ENCODE results near the gene STKLD1. TPM values are rescaled to one million over a fixed set of nuclear protein-coding genes. Genes with fewer than 3 reads are reported as not detected.

Gene STKLD1
- total and polyA plus RNA-seq, 9 of the 15 experiments (the other 6 are each of a cell fraction or from before 2014, with no cell fraction given) = 0.10 to 0.65 (median 0.33) TPM; not detected in 2

DNA sequence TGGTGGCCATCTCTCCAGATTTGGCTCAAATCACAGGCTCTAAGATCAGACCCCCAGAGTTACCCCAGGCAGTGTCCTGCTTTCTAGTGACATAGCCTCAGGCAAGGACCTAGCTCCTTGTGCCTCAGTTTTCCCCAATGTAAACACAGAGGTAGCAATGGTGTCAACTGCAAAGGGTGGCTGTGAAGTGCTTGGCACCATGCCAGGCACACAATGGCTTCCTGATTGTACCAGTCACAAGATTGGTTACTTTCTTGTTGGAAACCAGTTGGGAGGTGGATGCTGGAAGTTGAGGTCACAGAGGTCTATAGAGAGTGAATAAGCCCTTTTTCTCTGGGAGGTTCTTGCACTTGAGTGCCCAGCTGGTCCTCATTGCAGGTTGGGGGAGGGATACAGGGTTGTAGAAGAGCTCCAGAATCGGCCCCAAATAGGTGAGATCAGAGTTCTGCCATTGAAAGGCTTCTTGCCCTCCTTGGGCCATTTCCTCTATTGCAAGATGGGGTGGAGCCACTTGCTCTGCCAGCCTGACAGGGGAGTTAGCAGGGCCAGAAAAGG lies 2.3 kb downstream of the STKLD1 start:
- POLR2A ChIA-PET = interaction anchor here (0.6 to 8.3 kb wide), 8 partner anchors 8 to 73 kb away, joined by 3 to 81 read pairs (median 6); partner anchors contain the start of genes MED22 and RPL7A
- no peak for FAIRE-seq

More for the DNA sequence above, 2.3 kb downstream of the STKLD1 start:
- DNase-seq (ENCODE audit: extremely low read depth in 1 of 4, low spot score in 3 of 4) (no peak), ATAC-seq (no peak)
- H4K20me1 ChIP-seq (replicated peaks; ENCODE audit: control insufficient read depth, insufficient read depth, low read length) = peaks cover 6% of the 10 kb centered on the region; the same call in 1 of the 2 replicates
- H3K4me2 ChIP-seq (ENCODE audit: insufficient read depth, low read length) = no peak overlapping the region
- no TSS peak for BruUV-seq (replicated peaks)
- CTCF ChIA-PET (ENCODE audit: low intra/inter-chr PET ratio) = no interaction called here
- H3K4me1 ChIP-seq (replicated peaks in 1 of 2; ENCODE audit: control insufficient read depth in 2 of 2, insufficient read depth in 2 of 2, low read length in 2 of 2) = peaks cover 18 to 29% of the 10 kb centered on the region in 2 experiments; a peak in 4 of 5 replicates
- H3K9ac ChIP-seq (ENCODE audit: insufficient read depth in 1 of 2, low read depth in 2 of 2, low read length in 2 of 2) = peak overlapping the region in 1 of 2 experiments; percentile 19; a peak in 1 of 4 replicates
- TF ChIP-seq LCOR (CRISPR knock-in tag; IDR thresholded peaks at IDR 0.05) = no peak
- peak; percentile 91 for TF ChIP-seq NFIX (CRISPR knock-in tag; IDR thresholded peaks at IDR 0.05; ENCODE audit: low read depth)
- TF ChIP-seq COPS2 (conservative IDR thresholded peaks at IDR 0.05) = no peak
- TF ChIP-seq, protein P1, sequence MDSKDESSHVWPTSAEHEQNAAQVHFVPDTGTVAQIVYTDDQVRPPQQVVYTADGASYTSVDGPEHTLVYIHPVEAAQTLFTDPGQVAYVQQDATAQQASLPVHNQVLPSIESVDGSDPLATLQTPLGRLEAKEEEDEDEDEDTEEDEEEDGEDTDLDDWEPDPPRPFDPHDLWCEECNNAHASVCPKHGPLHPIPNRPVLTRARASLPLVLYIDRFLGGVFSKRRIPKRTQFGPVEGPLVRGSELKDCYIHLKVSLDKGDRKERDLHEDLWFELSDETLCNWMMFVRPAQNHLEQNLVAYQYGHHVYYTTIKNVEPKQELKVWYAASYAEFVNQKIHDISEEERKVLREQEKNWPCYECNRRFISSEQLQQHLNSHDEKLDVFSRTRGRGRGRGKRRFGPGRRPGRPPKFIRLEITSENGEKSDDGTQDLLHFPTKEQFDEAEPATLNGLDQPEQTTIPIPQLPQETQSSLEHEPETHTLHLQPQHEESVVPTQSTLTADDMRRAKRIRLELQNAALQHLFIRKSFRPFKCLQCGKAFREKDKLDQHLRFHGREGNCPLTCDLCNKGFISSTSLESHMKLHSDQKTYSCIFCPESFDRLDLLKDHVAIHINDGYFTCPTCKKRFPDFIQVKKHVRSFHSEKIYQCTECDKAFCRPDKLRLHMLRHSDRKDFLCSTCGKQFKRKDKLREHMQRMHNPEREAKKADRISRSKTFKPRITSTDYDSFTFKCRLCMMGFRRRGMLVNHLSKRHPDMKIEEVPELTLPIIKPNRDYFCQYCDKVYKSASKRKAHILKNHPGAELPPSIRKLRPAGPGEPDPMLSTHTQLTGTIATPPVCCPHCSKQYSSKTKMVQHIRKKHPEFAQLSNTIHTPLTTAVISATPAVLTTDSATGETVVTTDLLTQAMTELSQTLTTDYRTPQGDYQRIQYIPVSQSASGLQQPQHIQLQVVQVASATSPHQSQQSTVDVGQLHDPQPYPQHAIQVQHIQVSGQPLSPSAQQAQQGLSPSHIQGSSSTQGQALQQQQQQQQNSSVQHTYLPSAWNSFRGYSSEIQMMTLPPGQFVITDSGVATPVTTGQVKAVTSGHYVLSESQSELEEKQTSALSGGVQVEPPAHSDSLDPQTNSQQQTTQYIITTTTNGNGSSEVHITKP (IDR thresholded peaks at IDR 0.05; ENCODE audit: partially characterized antibody) = no peak
- TF ChIP-seq NFIC (IDR thresholded peaks at IDR 0.05) = peak; percentile 97
- no peak for TF ChIP-seq SMAD1 (IDR thresholded peaks at IDR 0.05; ENCODE audit: low read depth, low read length, partially characterized antibody)
- no peak for TF ChIP-seq FOXJ3 (CRISPR knock-in tag; IDR thresholded peaks at IDR 0.05)
- H3K9me3 ChIP-seq (replicated peaks; ENCODE audit: control insufficient read depth, insufficient read depth, low read depth, low read length) = peaks cover 5% of the 10 kb centered on the region
- no peak overlapping the region for H2AFZ ChIP-seq (ENCODE audit: low read depth, low read length)
- 27% methylated on average over 1 of the region's 1 CpG for WGBS (ENCODE audit: insufficient coverage, low coverage, missing lambda C conversion rate)
- no peaks in the 10 kb centered on the region; a peak in 1 of 5 replicates for H3K27me3 ChIP-seq (ENCODE audit: control insufficient read depth in 2 of 2, insufficient read depth in 2 of 2, low read length in 2 of 2)
- intact Hi-C loops (cut with micrococcal nuclease) = no loop called here
- H3K79me2 ChIP-seq (ENCODE audit: control insufficient read depth, insufficient read depth, low read length) = peaks cover 32% of the 10 kb centered on the region
- H3K36me3 ChIP-seq (ENCODE audit: control insufficient read depth, insufficient read depth, low read length) = peaks cover 6% of the 10 kb centered on the region; the same call in 1 of the 3 replicates
- no peaks in the 10 kb centered on the region for H3K9me1 ChIP-seq (ENCODE audit: control insufficient read depth, insufficient read depth, low read length)
- in situ Hi-C loops (cut with MboI) = no loop called here
- no peak overlapping the region for H3K4me3 ChIP-seq
- H3K27ac ChIP-seq (ENCODE audit: extremely low read depth, low read depth, low read length) = no peak overlapping the region

Data from K562 (cell line).